WTC11 (cell line): ENCODE data around the gene SLC22A15.

Source experiments
- NR1H2 ChIP-seq: sonication (generic); formaldehyde crosslinking; IDR thresholded peaks from 2 replicates; pipeline ENCODE4 v1.9.0; 2021; ENCODE audit warnings: mild to moderate bottlenecking, moderate library complexity, missing genetic modification reagents
- SMAD3 ChIP-seq: sonication (generic); formaldehyde crosslinking; IDR thresholded peaks from 2 replicates; pipeline ENCODE4 v1.8.0; 2022; ENCODE audit warnings: missing genetic modification reagents, mild to moderate bottlenecking, borderline replicate concordance
- SMAD4 ChIP-seq: sonication (generic); formaldehyde crosslinking; IDR thresholded peaks from 2 replicates; pipeline ENCODE4 v1.8.0; 2022; ENCODE audit warnings: mild to moderate bottlenecking, missing genetic modification reagents
- ZNF138 ChIP-seq: sonication (generic); formaldehyde crosslinking; conservative IDR thresholded peaks from 2 replicates; pipeline ENCODE4 v1.8.1; 2022; ENCODE audit warnings: mild to moderate bottlenecking, moderate library complexity, missing genetic modification reagents
- TF ChIP-seq, protein P1 (sequence below): fragments of 200-600 bp; IDR thresholded peaks from 2 replicates; pipeline ENCODE4 v1.8.0; 2022; ENCODE audit warnings: antibody characterized with exemption
- TF ChIP-seq, protein P2 (sequence below): sonication (generic); formaldehyde crosslinking; IDR thresholded peaks from 2 replicates; pipeline ENCODE4 v1.8.0; 2022; ENCODE audit warnings: mild to moderate bottlenecking, missing genetic modification reagents

DNA sequence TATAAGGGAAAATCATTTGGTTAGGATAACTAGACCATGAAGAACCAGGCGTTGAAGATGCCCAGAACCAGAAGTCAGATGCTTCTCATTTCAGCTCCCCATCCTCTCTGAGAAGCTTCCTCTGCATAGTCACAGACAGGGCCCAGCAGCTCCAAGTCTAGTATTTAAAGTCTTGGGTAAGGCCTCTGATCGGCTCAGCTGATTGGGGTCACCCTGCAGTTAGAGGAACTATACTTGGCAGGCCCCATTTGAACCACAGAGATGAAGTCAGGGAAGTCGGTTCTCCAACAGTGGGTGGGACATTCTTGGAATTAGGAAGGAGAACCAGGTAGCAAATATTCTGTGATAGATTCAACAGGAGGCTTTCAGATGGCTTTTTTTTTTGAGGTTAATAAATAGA lies 48.3 kb downstream of the SLC22A15 start:
- no peak for TF ChIP-seq ZNF138 (CRISPR knock-in tag)
- TF ChIP-seq SMAD3 (CRISPR knock-in tag): no peak
- TF ChIP-seq, protein P1, sequence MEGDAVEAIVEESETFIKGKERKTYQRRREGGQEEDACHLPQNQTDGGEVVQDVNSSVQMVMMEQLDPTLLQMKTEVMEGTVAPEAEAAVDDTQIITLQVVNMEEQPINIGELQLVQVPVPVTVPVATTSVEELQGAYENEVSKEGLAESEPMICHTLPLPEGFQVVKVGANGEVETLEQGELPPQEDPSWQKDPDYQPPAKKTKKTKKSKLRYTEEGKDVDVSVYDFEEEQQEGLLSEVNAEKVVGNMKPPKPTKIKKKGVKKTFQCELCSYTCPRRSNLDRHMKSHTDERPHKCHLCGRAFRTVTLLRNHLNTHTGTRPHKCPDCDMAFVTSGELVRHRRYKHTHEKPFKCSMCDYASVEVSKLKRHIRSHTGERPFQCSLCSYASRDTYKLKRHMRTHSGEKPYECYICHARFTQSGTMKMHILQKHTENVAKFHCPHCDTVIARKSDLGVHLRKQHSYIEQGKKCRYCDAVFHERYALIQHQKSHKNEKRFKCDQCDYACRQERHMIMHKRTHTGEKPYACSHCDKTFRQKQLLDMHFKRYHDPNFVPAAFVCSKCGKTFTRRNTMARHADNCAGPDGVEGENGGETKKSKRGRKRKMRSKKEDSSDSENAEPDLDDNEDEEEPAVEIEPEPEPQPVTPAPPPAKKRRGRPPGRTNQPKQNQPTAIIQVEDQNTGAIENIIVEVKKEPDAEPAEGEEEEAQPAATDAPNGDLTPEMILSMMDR: no peak
- no peak for TF ChIP-seq NR1H2
- TF ChIP-seq, protein P2, sequence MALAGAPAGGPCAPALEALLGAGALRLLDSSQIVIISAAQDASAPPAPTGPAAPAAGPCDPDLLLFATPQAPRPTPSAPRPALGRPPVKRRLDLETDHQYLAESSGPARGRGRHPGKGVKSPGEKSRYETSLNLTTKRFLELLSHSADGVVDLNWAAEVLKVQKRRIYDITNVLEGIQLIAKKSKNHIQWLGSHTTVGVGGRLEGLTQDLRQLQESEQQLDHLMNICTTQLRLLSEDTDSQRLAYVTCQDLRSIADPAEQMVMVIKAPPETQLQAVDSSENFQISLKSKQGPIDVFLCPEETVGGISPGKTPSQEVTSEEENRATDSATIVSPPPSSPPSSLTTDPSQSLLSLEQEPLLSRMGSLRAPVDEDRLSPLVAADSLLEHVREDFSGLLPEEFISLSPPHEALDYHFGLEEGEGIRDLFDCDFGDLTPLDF (CRISPR knock-in tag): no peak
- no peak for TF ChIP-seq SMAD4 (CRISPR knock-in tag)
